ENCODE measurements around the gene DOCK4.

The DOCK4 gene

GRCh38 chr7:111873963-111874690, 332.1 kb downstream of the DOCK4 start:
- DNase-seq (ENCODE audit: low spot score) = no peak
- TF ChIP-seq, protein P1, sequence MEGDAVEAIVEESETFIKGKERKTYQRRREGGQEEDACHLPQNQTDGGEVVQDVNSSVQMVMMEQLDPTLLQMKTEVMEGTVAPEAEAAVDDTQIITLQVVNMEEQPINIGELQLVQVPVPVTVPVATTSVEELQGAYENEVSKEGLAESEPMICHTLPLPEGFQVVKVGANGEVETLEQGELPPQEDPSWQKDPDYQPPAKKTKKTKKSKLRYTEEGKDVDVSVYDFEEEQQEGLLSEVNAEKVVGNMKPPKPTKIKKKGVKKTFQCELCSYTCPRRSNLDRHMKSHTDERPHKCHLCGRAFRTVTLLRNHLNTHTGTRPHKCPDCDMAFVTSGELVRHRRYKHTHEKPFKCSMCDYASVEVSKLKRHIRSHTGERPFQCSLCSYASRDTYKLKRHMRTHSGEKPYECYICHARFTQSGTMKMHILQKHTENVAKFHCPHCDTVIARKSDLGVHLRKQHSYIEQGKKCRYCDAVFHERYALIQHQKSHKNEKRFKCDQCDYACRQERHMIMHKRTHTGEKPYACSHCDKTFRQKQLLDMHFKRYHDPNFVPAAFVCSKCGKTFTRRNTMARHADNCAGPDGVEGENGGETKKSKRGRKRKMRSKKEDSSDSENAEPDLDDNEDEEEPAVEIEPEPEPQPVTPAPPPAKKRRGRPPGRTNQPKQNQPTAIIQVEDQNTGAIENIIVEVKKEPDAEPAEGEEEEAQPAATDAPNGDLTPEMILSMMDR (IDR thresholded peaks at IDR 0.05; ENCODE audit: extremely low read depth, insufficient read depth, missing control alignments) = no peak
- in situ Hi-C loops (cut with MboI; ENCODE audit: low pct_unique_long_range_greater_than_20kb, low sequenced_read_pairs, unreplicated experiment) = no loop called here

- DNase-seq (ENCODE audit: low spot score) = no peak
- TF ChIP-seq, protein P1 (IDR thresholded peaks at IDR 0.05; ENCODE audit: extremely low read depth, insufficient read depth, missing control alignments) = no peak
- in situ Hi-C loops (cut with MboI; ENCODE audit: low pct_unique_long_range_greater_than_20kb, low sequenced_read_pairs, unreplicated experiment) = no loop called here
Observed at GRCh38 chr7:111873326-111873646, 332.9 kb downstream of the DOCK4 start.

GRCh38 chr7:111872450-111873325, 333.5 kb downstream of the DOCK4 start:
- no peak for DNase-seq (ENCODE audit: low spot score)
- in situ Hi-C loops (cut with MboI; ENCODE audit: low pct_unique_long_range_greater_than_20kb, low sequenced_read_pairs, unreplicated experiment) = no loop called here
- TF ChIP-seq, protein P1 (IDR thresholded peaks at IDR 0.05; ENCODE audit: extremely low read depth, insufficient read depth, missing control alignments) = no peak

DNA sequence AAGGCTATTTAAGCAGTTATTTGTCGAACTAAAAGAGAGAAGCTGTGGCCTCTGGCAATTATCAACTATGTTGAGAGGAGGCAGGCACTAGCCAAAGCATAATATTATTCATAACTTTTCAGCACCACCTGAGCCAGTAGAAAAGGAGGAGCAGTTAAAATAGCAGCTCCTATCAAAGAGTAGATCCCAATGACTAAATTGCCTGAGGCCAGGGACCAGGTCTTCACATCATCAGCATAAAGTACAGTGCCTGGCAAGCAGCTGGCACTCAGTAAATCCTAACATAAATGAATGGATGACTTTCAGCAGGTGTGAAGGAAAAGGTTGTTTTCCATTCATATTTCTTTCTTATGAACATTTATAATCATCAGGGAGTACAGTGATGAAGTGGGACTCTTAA, 334.9 kb downstream of the DOCK4 start:
- DNase-seq (ENCODE audit: low spot score) = no peak
- in situ Hi-C loops (cut with MboI; ENCODE audit: low pct_unique_long_range_greater_than_20kb, low sequenced_read_pairs, unreplicated experiment) = no loop called here
- TF ChIP-seq, protein P1 (IDR thresholded peaks at IDR 0.05; ENCODE audit: extremely low read depth, insufficient read depth, missing control alignments) = no peak

DNA sequence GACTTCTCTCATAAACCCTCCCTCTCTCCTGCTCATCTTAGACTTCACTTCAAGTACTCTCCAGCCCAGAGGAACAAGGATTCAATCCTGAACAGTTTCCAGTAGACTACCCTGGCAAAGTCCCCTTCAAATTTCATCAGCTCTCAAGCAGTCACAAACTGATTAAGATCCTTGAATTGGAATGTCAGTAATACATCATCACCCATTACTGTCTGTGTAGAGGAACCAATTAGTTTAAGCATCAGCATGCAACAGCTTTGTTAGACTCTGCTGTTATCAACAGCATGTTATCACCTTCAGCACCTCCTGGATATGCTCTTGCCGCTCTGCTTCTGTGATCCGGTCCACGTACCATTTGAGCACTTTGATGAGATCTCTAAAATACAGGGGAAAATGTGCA, 336.9 kb downstream of the DOCK4 start:
- TF ChIP-seq, protein P1 (IDR thresholded peaks at IDR 0.05; ENCODE audit: extremely low read depth, insufficient read depth, missing control alignments) = no peak
- DNase-seq (ENCODE audit: low spot score) = no peak

GRCh38 chr7:111867348-111867931, 338.8 kb downstream of the DOCK4 start:
- in situ Hi-C loops (cut with MboI; ENCODE audit: low pct_unique_long_range_greater_than_20kb, low sequenced_read_pairs, unreplicated experiment) = no loop called here
- no peak for DNase-seq (ENCODE audit: low spot score)
- TF ChIP-seq, protein P1 (IDR thresholded peaks at IDR 0.05; ENCODE audit: extremely low read depth, insufficient read depth, missing control alignments) = no peak

More for the DNA sequence above, 336.9 kb downstream of the DOCK4 start:
- in situ Hi-C loops (cut with MboI; ENCODE audit: low pct_unique_long_range_greater_than_20kb, low sequenced_read_pairs, unreplicated experiment) = no loop called here

Data from GM13977 (cell line).